ENCODE measurements around the gene AGPAT3.

GRCh38 chr21:43969115-43969444 lies 104.1 kb downstream of the AGPAT3 start:
- no peak for TF ChIP-seq CTCF (conservative IDR thresholded peaks at IDR 0.05 in 1 of 2, IDR thresholded peaks at IDR 0.05 in 1 of 2; ENCODE audit: low read depth in 1 of 2, low read length in 2 of 2)
- TF ChIP-seq EZH2 (IDR thresholded peaks at IDR 0.05; ENCODE audit: low read length, missing control alignments): no peak
